ENCODE measurements around the gene GH2.
"Not testable (repeated sequence)": the region's sequence is repeated elsewhere in the genome, so short reads cannot be mapped to it uniquely, and the experiment has no call there.

GH2 gene

GRCh38 chr17:63853260-63853659 lies 28.5 kb downstream of the GH2 start:
- Histone ChIP-seq H3K4me1 (ENCODE audit: control insufficient read depth, insufficient read depth, low read length) (no peaks in the 10 kb centered on the region), H3K27ac (ENCODE audit: insufficient read depth, low read depth, low read length, poor library complexity, severe bottlenecking) (no peak overlapping the region), H3K4me3 (ENCODE audit: insufficient read depth, low read depth, low read length) (no peak overlapping the region), H3K36me3 (ENCODE audit: control insufficient read depth, insufficient read depth, low read length) (no peaks in the 10 kb centered on the region), H3K27me3 (ENCODE audit: control insufficient read depth, insufficient read depth, low read length, poor library complexity, severe bottlenecking) (peaks cover 18% of the 10 kb centered on the region), H3K9me3 (ENCODE audit: control insufficient read depth, low read length) (no peaks in the 10 kb centered on the region)
- WGBS, 2 experiments: 76 to 89% methylated on average over 2 of the region's 2 CpGs

GRCh38 chr17:63850401-63850800 lies 31.3 kb downstream of the GH2 start:
- peaks cover 39% of the 10 kb centered on the region for H3K27me3 ChIP-seq (ENCODE audit: control insufficient read depth, insufficient read depth, low read length, poor library complexity, severe bottlenecking)

GRCh38 chr17:63848834-63849689 lies 32.7 kb downstream of the GH2 start:
- no peak overlapping the region for H3K27ac ChIP-seq (ENCODE audit: insufficient read depth, low read depth, low read length, poor library complexity, severe bottlenecking)
- no peaks in the 10 kb centered on the region for H3K36me3 ChIP-seq (ENCODE audit: control insufficient read depth, insufficient read depth, low read length)
- H3K9me3 ChIP-seq (ENCODE audit: control insufficient read depth, low read length): no peaks in the 10 kb centered on the region
- peaks cover 51% of the 10 kb centered on the region for H3K27me3 ChIP-seq (ENCODE audit: control insufficient read depth, insufficient read depth, low read length, poor library complexity, severe bottlenecking)
- WGBS, 2 experiments: 56 to 59% methylated on average over 82 of the region's 82 CpGs
- H3K4me3 ChIP-seq (ENCODE audit: insufficient read depth, low read depth, low read length): no peak overlapping the region
- H3K4me1 ChIP-seq (ENCODE audit: control insufficient read depth, insufficient read depth, low read length): no peaks in the 10 kb centered on the region

More at GRCh38 chr17:63850401-63850800, 31.3 kb downstream of the GH2 start:
- 91 to 94% methylated on average over 9 of the region's 9 CpGs for WGBS, 2 experiments
- Histone ChIP-seq H3K27ac (ENCODE audit: insufficient read depth, low read depth, low read length, poor library complexity, severe bottlenecking) (no peak overlapping the region), H3K4me1 (ENCODE audit: control insufficient read depth, insufficient read depth, low read length) (no peaks in the 10 kb centered on the region), H3K9me3 (ENCODE audit: control insufficient read depth, low read length) (no peaks in the 10 kb centered on the region), H3K4me3 (ENCODE audit: insufficient read depth, low read depth, low read length) (no peak overlapping the region), H3K36me3 (ENCODE audit: control insufficient read depth, insufficient read depth, low read length) (no peaks in the 10 kb centered on the region)

DNA sequence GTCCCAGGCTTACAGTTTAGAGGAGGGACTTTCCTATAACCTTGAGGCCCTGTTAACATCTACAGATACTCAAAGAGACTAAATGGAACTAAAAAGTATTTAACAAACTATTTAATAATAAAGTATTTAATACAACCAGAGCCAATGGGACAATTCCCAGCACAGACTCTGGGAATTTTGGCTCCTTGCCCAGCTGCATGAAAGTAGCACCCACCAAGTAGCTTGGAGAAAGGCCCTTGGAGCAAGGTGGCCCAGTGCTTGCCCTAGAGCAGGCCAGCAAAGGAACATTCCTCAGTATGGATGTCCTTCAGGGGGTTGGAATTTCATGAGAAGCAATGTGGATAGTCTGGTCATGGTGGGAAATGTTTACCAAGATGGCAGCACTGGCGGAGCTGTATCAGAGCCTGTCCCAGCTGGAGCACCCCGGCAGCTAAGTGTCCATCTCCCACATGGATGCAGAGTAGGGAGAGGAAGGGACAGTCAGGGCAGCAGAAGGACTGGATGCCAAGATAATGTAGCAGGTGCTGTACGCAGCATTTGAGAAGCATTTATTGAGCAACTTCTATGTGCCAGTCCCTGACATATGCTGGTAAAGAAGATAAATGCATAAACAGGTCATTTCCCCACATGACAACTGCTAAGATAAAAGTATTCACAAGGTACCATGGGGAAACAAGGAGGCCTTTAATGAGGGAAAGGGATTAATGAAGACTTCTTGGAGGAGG lies 34.1 kb downstream of the GH2 start:
- no peak overlapping the region for H3K27ac ChIP-seq (ENCODE audit: insufficient read depth, low read depth, low read length, poor library complexity, severe bottlenecking)
- no peaks in the 10 kb centered on the region for H3K9me3 ChIP-seq (ENCODE audit: control insufficient read depth, low read length)
- H3K36me3 ChIP-seq (ENCODE audit: control insufficient read depth, insufficient read depth, low read length): no peaks in the 10 kb centered on the region
- 95 to 96% methylated on average over 3 of the region's 3 CpGs for WGBS, 2 experiments
- H3K27me3 ChIP-seq (ENCODE audit: control insufficient read depth, insufficient read depth, low read length, poor library complexity, severe bottlenecking): peaks cover 45% of the 10 kb centered on the region
- no peaks in the 10 kb centered on the region for H3K4me1 ChIP-seq (ENCODE audit: control insufficient read depth, insufficient read depth, low read length)
- H3K4me3 ChIP-seq (ENCODE audit: insufficient read depth, low read depth, low read length): no peak overlapping the region

DNA sequence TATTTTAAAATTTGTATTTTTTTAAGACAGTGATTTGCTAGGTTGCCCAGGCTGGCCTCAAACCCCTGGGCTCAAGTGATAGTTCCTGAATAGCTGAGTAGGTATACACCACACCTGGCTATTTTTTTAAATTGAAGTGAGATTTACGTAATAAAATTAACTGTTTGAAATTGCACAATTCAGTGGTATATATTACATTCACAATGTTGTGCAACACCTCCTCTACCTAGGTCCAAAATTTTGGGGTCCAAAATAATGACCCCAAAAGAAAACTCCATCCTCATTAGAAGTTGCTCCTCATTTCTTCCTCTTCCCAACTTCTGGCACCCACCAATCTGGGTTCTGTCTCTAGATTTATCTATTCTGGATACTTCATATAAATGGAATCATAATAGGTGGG lies 36.2 kb downstream of the GH2 start:
- H3K27ac ChIP-seq (ENCODE audit: insufficient read depth, low read depth, low read length, poor library complexity, severe bottlenecking): no peak overlapping the region
- no peaks in the 10 kb centered on the region for H3K9me3 ChIP-seq (ENCODE audit: control insufficient read depth, low read length)
- H3K36me3 ChIP-seq (ENCODE audit: control insufficient read depth, insufficient read depth, low read length): no peaks in the 10 kb centered on the region
- H3K4me3 ChIP-seq (ENCODE audit: insufficient read depth, low read depth, low read length): no peak overlapping the region
- H3K4me1 ChIP-seq (ENCODE audit: control insufficient read depth, insufficient read depth, low read length): peaks cover 9% of the 10 kb centered on the region
- WGBS, 2 experiments: no CpG with 5 or more reads among the region's 1 CpG
- H3K27me3 ChIP-seq (ENCODE audit: control insufficient read depth, insufficient read depth, low read length, poor library complexity, severe bottlenecking): peaks cover 45% of the 10 kb centered on the region

- H3K9me3 ChIP-seq (ENCODE audit: control insufficient read depth, low read length): no peaks in the 10 kb centered on the region
- 94 to 95% methylated on average over 8 to 9 of the region's 9 CpGs for WGBS, 2 experiments
- H3K4me1 ChIP-seq (ENCODE audit: control insufficient read depth, insufficient read depth, low read length): peaks cover 16% of the 10 kb centered on the region
- H3K27ac ChIP-seq (ENCODE audit: insufficient read depth, low read depth, low read length, poor library complexity, severe bottlenecking): no peak overlapping the region
- peaks cover 41% of the 10 kb centered on the region for H3K27me3 ChIP-seq (ENCODE audit: control insufficient read depth, insufficient read depth, low read length, poor library complexity, severe bottlenecking)
- no peaks in the 10 kb centered on the region for H3K36me3 ChIP-seq (ENCODE audit: control insufficient read depth, insufficient read depth, low read length)
- H3K4me3 ChIP-seq (ENCODE audit: insufficient read depth, low read depth, low read length): no peak overlapping the region
Measured at GRCh38 chr17:63843910-63844677, 37.6 kb downstream of the GH2 start.

- WGBS, 2 experiments: 72 to 73% methylated on average over 19 of the region's 19 CpGs
- H3K27me3 ChIP-seq (ENCODE audit: control insufficient read depth, insufficient read depth, low read length, poor library complexity, severe bottlenecking): peaks cover 35% of the 10 kb centered on the region
- peak overlapping the region; percentile 45 for H3K27ac ChIP-seq (ENCODE audit: insufficient read depth, low read depth, low read length, poor library complexity, severe bottlenecking)
- not testable (repeated sequence) for H3K36me3 ChIP-seq (ENCODE audit: control insufficient read depth, insufficient read depth, low read length); H3K9me3 ChIP-seq (ENCODE audit: control insufficient read depth, low read length)
- H3K4me3 ChIP-seq (ENCODE audit: insufficient read depth, low read depth, low read length): peak overlapping the region; percentile 46
- H3K4me1 ChIP-seq (ENCODE audit: control insufficient read depth, insufficient read depth, low read length): peaks cover 23% of the 10 kb centered on the region
Measured at GRCh38 chr17:63843387-63843888, 38.3 kb downstream of the GH2 start.

- peak within 1 kb of the TSS; percentile 80 for H3K4me3 ChIP-seq (ENCODE audit: insufficient read depth, low read depth, low read length)
- H3K27me3 ChIP-seq (ENCODE audit: control insufficient read depth, insufficient read depth, low read length, poor library complexity, severe bottlenecking): peaks cover 28% of the 10 kb centered on the region
- no peaks in the 10 kb centered on the region for H3K36me3 ChIP-seq (ENCODE audit: control insufficient read depth, insufficient read depth, low read length)
- H3K4me1 ChIP-seq (ENCODE audit: control insufficient read depth, insufficient read depth, low read length): peaks cover 26% of the 10 kb centered on the region
- WGBS, 2 experiments: 1 to 2% methylated on average over 92 of the region's 92 CpGs
- H3K27ac ChIP-seq (ENCODE audit: insufficient read depth, low read depth, low read length, poor library complexity, severe bottlenecking): peak within 1 kb of the TSS; percentile 45
- no peaks in the 10 kb centered on the region for H3K9me3 ChIP-seq (ENCODE audit: control insufficient read depth, low read length)
Measured at GRCh38 chr17:63842540-63843386, 39.0 kb downstream of the GH2 start, which contains the start of gene SMARCD2. Gene SMARCD2 (minus strand): TSS chr17:63842685. CDS start chr17:63842674, 11 bp downstream.

DNA sequence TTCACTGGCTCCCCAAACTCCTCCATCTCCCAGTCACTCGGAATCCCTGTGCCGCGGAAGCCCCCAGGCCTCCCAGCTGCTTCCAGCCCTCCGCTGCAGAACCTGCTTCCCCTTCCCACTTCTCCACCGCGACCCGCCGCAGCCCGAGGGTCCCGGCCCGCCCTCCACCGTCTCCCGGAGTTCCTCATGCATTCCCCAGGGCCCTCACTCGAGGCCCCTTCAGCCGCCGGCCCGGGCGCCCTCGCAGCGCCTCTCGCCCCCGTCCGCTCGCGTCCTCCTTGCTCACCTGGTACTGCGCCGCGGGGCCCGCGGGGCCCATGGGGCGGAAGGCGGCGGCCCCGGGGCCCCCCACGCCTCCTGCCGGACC lies 39.6 kb downstream of the GH2 start:
- H3K36me3 ChIP-seq (ENCODE audit: control insufficient read depth, insufficient read depth, low read length): no peaks in the 10 kb centered on the region
- 0 to 1% methylated on average over 36 of the region's 36 CpGs for WGBS, 2 experiments

More for the DNA sequence above, 39.6 kb downstream of the GH2 start:
- Histone ChIP-seq H3K27ac (ENCODE audit: insufficient read depth, low read depth, low read length, poor library complexity, severe bottlenecking) (peak overlapping the region; percentile 28), H3K27me3 (ENCODE audit: control insufficient read depth, insufficient read depth, low read length, poor library complexity, severe bottlenecking) (peaks cover 25% of the 10 kb centered on the region), H3K9me3 (ENCODE audit: control insufficient read depth, low read length) (no peaks in the 10 kb centered on the region), H3K4me3 (ENCODE audit: insufficient read depth, low read depth, low read length) (peak overlapping the region; percentile 80), H3K4me1 (ENCODE audit: control insufficient read depth, insufficient read depth, low read length) (peaks cover 26% of the 10 kb centered on the region)

All from ectodermal cell (in vitro differentiated cells).